Keratinocyte (primary cell): ENCODE measurements around the gene PPM1B.

ENCODE experiments used
- EZH2 ChIP-seq: IDR thresholded peaks from one replicate; pipeline ENCODE4 v1.6.1; 2012; ENCODE audit warnings: inconsistent platforms, mild to moderate bottlenecking, low read length, moderate library complexity
- TF ChIP-seq, protein P1 (sequence below), 3 experiments: IDR thresholded peaks in 1 of 3; conservative IDR thresholded peaks in 1 of 3; optimal IDR thresholded peaks in 1 of 3; 2 replicates in 2 of 3; 3 replicates in 1 of 3; pipeline versions ENCODE3 to v1.5.1; 2011; ENCODE audit warnings: low read length in 3 of 3, mild to moderate bottlenecking in 3 of 3, moderate library complexity in 2 of 3, control low read depth in 1 of 3, inconsistent platforms in 1 of 3; ENCODE audit not compliant: insufficient read depth in 2 of 3; ENCODE audit errors: extremely low read depth in 1 of 3

DNA sequence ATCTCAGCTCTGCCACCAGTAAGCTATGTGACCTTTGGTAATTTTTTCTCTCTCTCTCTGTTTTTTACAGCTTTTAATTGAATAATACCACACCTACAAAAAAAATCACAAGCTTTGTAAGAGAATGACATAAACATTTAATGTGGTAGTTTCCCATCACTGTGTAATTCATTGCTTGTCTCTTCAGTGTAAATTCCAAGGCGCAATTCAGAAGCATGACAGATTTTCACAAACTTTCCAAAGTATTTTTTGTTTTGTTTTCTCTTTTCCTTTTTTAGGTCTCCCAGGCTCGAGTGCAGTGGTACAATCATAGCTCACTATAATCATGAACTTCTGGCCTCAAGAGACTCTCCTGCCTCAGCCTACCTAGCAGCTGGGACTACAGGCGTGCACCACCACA lies 25.0 kb upstream of the PPM1B start:
- TF ChIP-seq, protein P1, sequence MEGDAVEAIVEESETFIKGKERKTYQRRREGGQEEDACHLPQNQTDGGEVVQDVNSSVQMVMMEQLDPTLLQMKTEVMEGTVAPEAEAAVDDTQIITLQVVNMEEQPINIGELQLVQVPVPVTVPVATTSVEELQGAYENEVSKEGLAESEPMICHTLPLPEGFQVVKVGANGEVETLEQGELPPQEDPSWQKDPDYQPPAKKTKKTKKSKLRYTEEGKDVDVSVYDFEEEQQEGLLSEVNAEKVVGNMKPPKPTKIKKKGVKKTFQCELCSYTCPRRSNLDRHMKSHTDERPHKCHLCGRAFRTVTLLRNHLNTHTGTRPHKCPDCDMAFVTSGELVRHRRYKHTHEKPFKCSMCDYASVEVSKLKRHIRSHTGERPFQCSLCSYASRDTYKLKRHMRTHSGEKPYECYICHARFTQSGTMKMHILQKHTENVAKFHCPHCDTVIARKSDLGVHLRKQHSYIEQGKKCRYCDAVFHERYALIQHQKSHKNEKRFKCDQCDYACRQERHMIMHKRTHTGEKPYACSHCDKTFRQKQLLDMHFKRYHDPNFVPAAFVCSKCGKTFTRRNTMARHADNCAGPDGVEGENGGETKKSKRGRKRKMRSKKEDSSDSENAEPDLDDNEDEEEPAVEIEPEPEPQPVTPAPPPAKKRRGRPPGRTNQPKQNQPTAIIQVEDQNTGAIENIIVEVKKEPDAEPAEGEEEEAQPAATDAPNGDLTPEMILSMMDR (optimal IDR thresholded peaks at IDR 0.05 in 1 of 3, IDR thresholded peaks at IDR 0.05 in 1 of 3, conservative IDR thresholded peaks at IDR 0.05 in 1 of 3; ENCODE audit: extremely low read depth in 1 of 3, insufficient read depth in 2 of 3, low read length in 3 of 3): no peak
- TF ChIP-seq EZH2: no peak
